BJ (cell line): ENCODE results near the gene APLF. TPM values are rescaled to one million over a fixed set of nuclear protein-coding genes. Genes with fewer than 3 reads are reported as not detected.

Source experiments
- CTCF ChIA-PET: fragments of 350-600 bp; formaldehyde crosslinking; extraction: SDS; loops from one replicate; lab custom pipeline; 2021; ENCODE audit warnings: antibody characterized with exemption, inconsistent platforms; lab: Yijun Ruan, JAX
- POLR2A ChIA-PET: fragments of 300-600 bp; sonication (Branson Sonifier 250); formaldehyde crosslinking; extraction: SDS; loops from one replicate; lab custom pipeline; 2021; ENCODE audit warnings: antibody characterized with exemption; lab: Charles Lee
- DNase-seq: peaks from one replicate; pipeline ENCODE4 v3.0.0-alpha.2; 2011; ENCODE audit warnings: low read depth
- H3K27me3 ChIP-seq: 2 replicates; pipeline ENCODE4 v1.6.0; 2011; ENCODE audit warnings: low read length; ENCODE audit not compliant: control insufficient read depth, insufficient read depth
- H3K36me3 ChIP-seq: 2 replicates; pipeline ENCODE4 v1.5.1; 2011; ENCODE audit warnings: low read length; ENCODE audit not compliant: control insufficient read depth, insufficient read depth
- H3K4me3 ChIP-seq: 2 replicates; pipeline ENCODE4 v1.5.1; 2011; ENCODE audit warnings: low read depth, mild to moderate bottlenecking, control low read depth, low read length
- polyA minus RNA-seq: library from RNA; depleted of rRNA, polyadenylated mRNA; stranded (reverse); fragments of >200 nt; gene quantifications from 2 replicates; pipeline ENCODE4 v1.2.3, GENCODE V29; 2011; rRNA and poly(A)+ RNA removed
- polyA plus RNA-seq: library from polyadenylated mRNA; depleted of rRNA; stranded (reverse); fragments of >200 nt; gene quantifications from 2 replicates; pipeline ENCODE4 v1.2.3, GENCODE V29; 2011; rRNA removed
- TF ChIP-seq, protein P1 (sequence below): IDR thresholded peaks from 2 replicates; pipeline ENCODE4 v1.5.1; 2011; ENCODE audit warnings: low read depth, mild to moderate bottlenecking, control low read depth, inconsistent platforms, low read length, moderate library complexity; ENCODE audit not compliant: insufficient read depth

The APLF gene, protein sequence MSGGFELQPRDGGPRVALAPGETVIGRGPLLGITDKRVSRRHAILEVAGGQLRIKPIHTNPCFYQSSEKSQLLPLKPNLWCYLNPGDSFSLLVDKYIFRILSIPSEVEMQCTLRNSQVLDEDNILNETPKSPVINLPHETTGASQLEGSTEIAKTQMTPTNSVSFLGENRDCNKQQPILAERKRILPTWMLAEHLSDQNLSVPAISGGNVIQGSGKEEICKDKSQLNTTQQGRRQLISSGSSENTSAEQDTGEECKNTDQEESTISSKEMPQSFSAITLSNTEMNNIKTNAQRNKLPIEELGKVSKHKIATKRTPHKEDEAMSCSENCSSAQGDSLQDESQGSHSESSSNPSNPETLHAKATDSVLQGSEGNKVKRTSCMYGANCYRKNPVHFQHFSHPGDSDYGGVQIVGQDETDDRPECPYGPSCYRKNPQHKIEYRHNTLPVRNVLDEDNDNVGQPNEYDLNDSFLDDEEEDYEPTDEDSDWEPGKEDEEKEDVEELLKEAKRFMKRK
- polyA plus RNA-seq (1.2 and 3.0 TPM in 2 replicates), polyA minus RNA-seq (1.9 and 3.1 TPM in 2 replicates)

DNA sequence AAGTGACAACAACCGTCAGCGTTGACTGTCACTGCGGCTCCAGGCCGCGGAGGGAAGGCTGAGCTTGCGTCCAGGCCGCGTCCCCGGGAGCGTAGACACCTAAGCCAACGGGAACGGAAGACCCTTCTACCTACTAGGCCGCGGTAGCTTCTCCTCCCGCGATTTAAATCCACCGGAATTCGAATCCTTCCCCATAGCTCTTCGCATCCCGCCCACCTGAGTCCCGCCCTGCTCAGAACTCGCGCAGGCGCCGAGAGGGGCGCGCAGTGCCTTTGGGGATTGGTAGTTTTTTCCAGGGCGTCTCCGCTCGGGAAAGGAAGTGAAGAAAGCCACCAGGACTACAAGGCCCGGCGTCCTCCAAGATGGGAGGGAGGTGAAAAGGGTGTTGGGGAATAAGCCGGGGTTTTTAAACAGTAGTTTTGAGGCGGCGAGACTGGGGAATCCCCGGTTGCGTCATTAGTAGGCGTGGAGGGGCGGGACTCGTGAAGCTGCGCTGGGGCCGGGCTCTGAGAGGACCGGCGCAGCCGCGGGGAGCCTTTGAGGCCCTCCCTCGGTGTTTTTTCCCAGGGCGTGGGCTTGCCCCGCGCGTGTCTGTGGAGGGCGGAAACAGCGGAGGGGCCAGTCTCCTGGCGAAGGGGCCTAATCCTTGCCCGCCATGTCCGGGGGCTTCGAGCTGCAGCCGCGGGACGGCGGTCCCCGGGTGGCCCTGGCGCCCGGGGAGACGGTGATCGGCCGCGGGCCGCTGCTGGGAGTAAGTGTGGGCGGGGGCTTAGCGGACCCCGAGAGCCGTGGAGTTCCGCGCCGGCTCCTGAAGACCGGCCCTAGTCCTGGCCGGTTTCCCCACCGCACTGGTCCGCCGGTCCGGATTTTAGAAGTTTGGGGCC lies at the start of gene APLF, which contains the start of gene FBXO48:
TSS of gene APLF (plus strand) at position 509 of the 884 bp plus-strand sequence. CDS start at position 656, 147 bp downstream.
TSS of gene FBXO48 (minus strand) at position 218 of the 884 bp plus-strand sequence. CDS start 2,149 bp downstream, outside the sequence.
- TF ChIP-seq, protein P1, sequence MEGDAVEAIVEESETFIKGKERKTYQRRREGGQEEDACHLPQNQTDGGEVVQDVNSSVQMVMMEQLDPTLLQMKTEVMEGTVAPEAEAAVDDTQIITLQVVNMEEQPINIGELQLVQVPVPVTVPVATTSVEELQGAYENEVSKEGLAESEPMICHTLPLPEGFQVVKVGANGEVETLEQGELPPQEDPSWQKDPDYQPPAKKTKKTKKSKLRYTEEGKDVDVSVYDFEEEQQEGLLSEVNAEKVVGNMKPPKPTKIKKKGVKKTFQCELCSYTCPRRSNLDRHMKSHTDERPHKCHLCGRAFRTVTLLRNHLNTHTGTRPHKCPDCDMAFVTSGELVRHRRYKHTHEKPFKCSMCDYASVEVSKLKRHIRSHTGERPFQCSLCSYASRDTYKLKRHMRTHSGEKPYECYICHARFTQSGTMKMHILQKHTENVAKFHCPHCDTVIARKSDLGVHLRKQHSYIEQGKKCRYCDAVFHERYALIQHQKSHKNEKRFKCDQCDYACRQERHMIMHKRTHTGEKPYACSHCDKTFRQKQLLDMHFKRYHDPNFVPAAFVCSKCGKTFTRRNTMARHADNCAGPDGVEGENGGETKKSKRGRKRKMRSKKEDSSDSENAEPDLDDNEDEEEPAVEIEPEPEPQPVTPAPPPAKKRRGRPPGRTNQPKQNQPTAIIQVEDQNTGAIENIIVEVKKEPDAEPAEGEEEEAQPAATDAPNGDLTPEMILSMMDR, result no peak
- POLR2A ChIA-PET, result interaction anchor here (0.6 kb wide), 1 partner anchor 14 kb away, joined by 3 read pairs; no protein-coding TSS in a partner anchor
- CTCF ChIA-PET, result interaction anchor here (0.5 to 7.2 kb wide), 7 partner anchors 9 to 546 kb away, joined by 3 to 69 read pairs (median 3); partner anchors contain the start of gene ANTXR1
- no peaks in the 10 kb centered on the region for H3K36me3 ChIP-seq
- peak within 1 kb of the TSS; percentile 90 for H3K4me3 ChIP-seq
- H3K27me3 ChIP-seq, result no peaks in the 10 kb centered on the region; the same call in 1 of the 2 replicates
- peak; percentile 97 for DNase-seq

- no peak overlapping the region for H3K4me3 ChIP-seq
- DNase-seq, result no peak
- ChIA-PET POLR2A (no interaction called here), CTCF (interaction anchor here (1.5 kb wide), 1 partner anchor 11 kb away, joined by 6 read pairs; no protein-coding TSS in a partner anchor)
- H3K27me3 ChIP-seq, result peaks cover 16% of the 10 kb centered on the region
- TF ChIP-seq, protein P1, result no peak
- no peaks in the 10 kb centered on the region for H3K36me3 ChIP-seq
Observed at GRCh38 chr2:68417926-68418325, 49.5 kb upstream of the APLF start.

GRCh38 chr2:68418419-68418818 lies 49.0 kb upstream of the APLF start:
- H3K27me3 ChIP-seq, result peaks cover 16% of the 10 kb centered on the region
- CTCF ChIA-PET, result interaction anchor here (1.5 kb wide), 1 partner anchor 10 kb away, joined by 6 read pairs; no protein-coding TSS in a partner anchor
- TF ChIP-seq, protein P1, result no peak
- no peak overlapping the region for H3K4me3 ChIP-seq
- POLR2A ChIA-PET, result no interaction called here
- no peak for DNase-seq
- H3K36me3 ChIP-seq, result no peaks in the 10 kb centered on the region

DNA sequence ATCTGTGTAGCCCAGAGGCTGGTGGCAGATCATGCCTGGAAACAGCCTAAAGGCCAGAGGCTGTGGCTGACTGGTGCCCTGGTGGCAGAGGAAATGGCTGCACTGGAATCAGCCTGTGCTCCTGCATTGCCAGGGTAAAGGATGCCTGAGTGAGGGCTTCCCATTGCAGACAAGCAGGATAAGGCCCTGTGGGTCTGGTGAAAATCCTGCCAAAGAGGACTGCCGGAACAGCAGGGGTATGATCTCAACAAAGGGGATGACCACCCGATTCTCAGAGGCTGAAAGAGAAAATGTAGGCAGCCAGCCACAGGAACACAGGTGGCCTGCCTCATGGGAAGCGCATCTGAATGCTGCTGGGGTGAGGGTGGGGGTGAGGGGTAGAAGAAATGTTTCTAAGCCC lies 48.5 kb upstream of the APLF start:
- Histone ChIP-seq H3K36me3 (no peaks in the 10 kb centered on the region), H3K4me3 (no peak overlapping the region), H3K27me3 (peaks cover 16% of the 10 kb centered on the region)
- TF ChIP-seq, protein P1, result no peak
- DNase-seq, result no peak
- POLR2A ChIA-PET, result no interaction called here
- CTCF ChIA-PET, result interaction anchor here (1.0 to 1.5 kb wide), 2 partner anchors 10 to 13 kb away, joined by 3 to 6 read pairs; no protein-coding TSS in a partner anchor
